ENCODE data around the gene RTP2. TPM values are rescaled to one million over a fixed set of nuclear protein-coding genes. Genes with fewer than 3 reads are reported as not detected.

The RTP2 gene
- total RNA-seq: not detected in 3 replicates
- long read RNA-seq: 0 reads

- no peak for TF ChIP-seq CTCF (IDR thresholded peaks at IDR 0.05)
- no peak within 1 kb of the TSS for H3K4me3 Mint-ChIP-seq (ENCODE audit: unreplicated experiment)
- H3K4me1 Mint-ChIP-seq (ENCODE audit: low read depth): peaks cover 7% of the 10 kb centered on the region
- H3K9me3 Mint-ChIP-seq (ENCODE audit: low read depth): no peaks in the 10 kb centered on the region
- no peaks in the 10 kb centered on the region for H3K36me3 Mint-ChIP-seq (ENCODE audit: low read depth)
- H3K27ac Mint-ChIP-seq (ENCODE audit: unreplicated experiment): no peak within 1 kb of the TSS
- no peak for DNase-seq (ENCODE audit: low spot score)
- peaks cover 9% of the 10 kb centered on the region for H3K27me3 Mint-ChIP-seq (ENCODE audit: low read depth)
Observed at GRCh38 chr3:187702507-187703033, at the start of gene RTP2. Gene RTP2 (minus strand): TSS chr3:187702557. CDS start chr3:187702128, 429 bp downstream.

GRCh38 chr3:187750513-187751123 lies 48.3 kb upstream of the RTP2 start:
- Mint-ChIP-seq H3K36me3 (ENCODE audit: low read depth) (no peaks in the 10 kb centered on the region), H3K27ac (ENCODE audit: unreplicated experiment) (peak overlapping the region; percentile 19), H3K4me3 (ENCODE audit: unreplicated experiment) (peak overlapping the region; percentile 61), H3K27me3 (ENCODE audit: low read depth) (no peaks in the 10 kb centered on the region), H3K9me3 (ENCODE audit: low read depth) (no peaks in the 10 kb centered on the region), H3K4me1 (ENCODE audit: low read depth) (peaks cover 48% of the 10 kb centered on the region)
- no peak for DNase-seq (ENCODE audit: low spot score)
- no peak for TF ChIP-seq CTCF (IDR thresholded peaks at IDR 0.05)

GRCh38 chr3:187750006-187750512 lies 47.7 kb upstream of the RTP2 start:
- Mint-ChIP-seq H3K4me3 (ENCODE audit: unreplicated experiment) (peak overlapping the region; percentile 61), H3K27me3 (ENCODE audit: low read depth) (no peaks in the 10 kb centered on the region), H3K27ac (ENCODE audit: unreplicated experiment) (peak overlapping the region; percentile 19), H3K9me3 (ENCODE audit: low read depth) (no peaks in the 10 kb centered on the region), H3K4me1 (ENCODE audit: low read depth) (peaks cover 48% of the 10 kb centered on the region), H3K36me3 (ENCODE audit: low read depth) (no peaks in the 10 kb centered on the region)
- no peak for TF ChIP-seq CTCF (IDR thresholded peaks at IDR 0.05)
- no peak for DNase-seq (ENCODE audit: low spot score)

GRCh38 chr3:187748050-187748481 lies 45.7 kb upstream of the RTP2 start:
- peak; percentile 98 for TF ChIP-seq CTCF (IDR thresholded peaks at IDR 0.05)
- Mint-ChIP-seq H3K4me3 (ENCODE audit: unreplicated experiment) (no peak overlapping the region), H3K27ac (ENCODE audit: unreplicated experiment) (peak overlapping the region; percentile 19), H3K27me3 (ENCODE audit: low read depth) (no peaks in the 10 kb centered on the region), H3K9me3 (ENCODE audit: low read depth) (no peaks in the 10 kb centered on the region), H3K4me1 (ENCODE audit: low read depth) (peaks cover 50% of the 10 kb centered on the region), H3K36me3 (ENCODE audit: low read depth) (no peaks in the 10 kb centered on the region)
- DNase-seq (ENCODE audit: low spot score): no peak

GRCh38 chr3:187747506-187747905 lies 45.1 kb upstream of the RTP2 start:
- Mint-ChIP-seq H3K4me1 (ENCODE audit: low read depth) (peaks cover 56% of the 10 kb centered on the region), H3K9me3 (ENCODE audit: low read depth) (no peaks in the 10 kb centered on the region), H3K27me3 (ENCODE audit: low read depth) (no peaks in the 10 kb centered on the region), H3K27ac (ENCODE audit: unreplicated experiment) (peak overlapping the region; percentile 100), H3K36me3 (ENCODE audit: low read depth) (no peaks in the 10 kb centered on the region), H3K4me3 (ENCODE audit: unreplicated experiment) (no peak overlapping the region)
- no peak for DNase-seq (ENCODE audit: low spot score)
- no peak for TF ChIP-seq CTCF (IDR thresholded peaks at IDR 0.05)
